ENCODE data around the gene CX3CR1.

Gene CX3CR1

GRCh38 chr3:39291903-39292329 is 12.1 kb upstream of the CX3CR1 start:
- DNase-seq, result no peak

- no peak for DNase-seq
Measured at GRCh38 chr3:39290255-39290654, 10.4 kb upstream of the CX3CR1 start.

GRCh38 chr3:39289107-39289506 is 9.3 kb upstream of the CX3CR1 start:
- no peak for DNase-seq

GRCh38 chr3:39288300-39288808 is 8.5 kb upstream of the CX3CR1 start:
- DNase-seq, result peak; percentile 47

- no peak for DNase-seq
Measured at GRCh38 chr3:39287216-39288164, 7.7 kb upstream of the CX3CR1 start.

- no peak for DNase-seq
Measured at GRCh38 chr3:39286771-39287170, 6.9 kb upstream of the CX3CR1 start.

GRCh38 chr3:39285332-39285731 is 5.5 kb upstream of the CX3CR1 start:
- no peak for DNase-seq

GRCh38 chr3:39284457-39284881 is 4.6 kb upstream of the CX3CR1 start:
- DNase-seq, result no peak

- DNase-seq, result no peak
Measured at GRCh38 chr3:39282057-39282456, 2.2 kb upstream of the CX3CR1 start.

- no peak for DNase-seq
Measured at GRCh38 chr3:39281533-39281932, 1.7 kb upstream of the CX3CR1 start.

- no peak for DNase-seq
Measured at GRCh38 chr3:39280571-39280970, 735 bp upstream of the CX3CR1 start.

- DNase-seq, result no peak
Measured at GRCh38 chr3:39278616-39278935, 1.3 kb downstream of the CX3CR1 start.

- no peak for DNase-seq
Measured at GRCh38 chr3:39277893-39278615, 1.8 kb downstream of the CX3CR1 start.

GRCh38 chr3:39276746-39277145 is 3.1 kb downstream of the CX3CR1 start:
- no peak for DNase-seq

GRCh38 chr3:39275963-39276593 is 3.8 kb downstream of the CX3CR1 start:
- DNase-seq, result no peak

GRCh38 chr3:39275052-39275451 is 4.8 kb downstream of the CX3CR1 start:
- no peak for DNase-seq

GRCh38 chr3:39273119-39273518 is 6.7 kb downstream of the CX3CR1 start:
- DNase-seq, result no peak

GRCh38 chr3:39272191-39272590 is 7.6 kb downstream of the CX3CR1 start:
- no peak for DNase-seq

GRCh38 chr3:39271363-39271914 is 8.4 kb downstream of the CX3CR1 start:
- no peak for DNase-seq

- no peak for DNase-seq
Measured at GRCh38 chr3:39269528-39269927, 10.3 kb downstream of the CX3CR1 start.

- no peak for DNase-seq
Measured at GRCh38 chr3:39268549-39268900, 11.3 kb downstream of the CX3CR1 start.

- DNase-seq, result no peak
Measured at GRCh38 chr3:39267631-39268548, 11.9 kb downstream of the CX3CR1 start.

All from DMS79 (cell line).